ENCODE results near the gene ADAMTSL2. TPM values are rescaled to one million over a fixed set of nuclear protein-coding genes. Genes with fewer than 3 reads are reported as not detected.

The ADAMTSL2 gene
- total and polyA plus RNA-seq, 2 of the 13 experiments (the other 11 are each of a cell fraction or from before 2014, with no cell fraction given): 1.9 to 3.8 TPM

- WGBS (ENCODE audit: low lambda C conversion rate): 23% methylated on average over 10 of the region's 61 CpGs
- peak; percentile 65 for ATAC-seq
- H3K27me3 ChIP-seq (ENCODE audit: control insufficient read depth in 1 of 2, insufficient read depth in 2 of 2, low read length in 2 of 2): peaks cover 15 to 80% of the 10 kb centered on the region in 2 experiments
- no peak within 1 kb of the TSS for H3K4me2 ChIP-seq (ENCODE audit: low read depth, low read length)
- H3K9me3 ChIP-seq (ENCODE audit: low read length): no peaks in the 10 kb centered on the region
- no peaks in the 10 kb centered on the region for H3K79me2 ChIP-seq (ENCODE audit: insufficient read depth, low read length)
- intact Hi-C loops (cut with micrococcal nuclease; ENCODE audit: unreplicated experiment): no loop called here
- H4K20me1 ChIP-seq (ENCODE audit: insufficient read depth, low read length): 0 out of 2 replicates have a peak, but pooled peaks cover 3% of the 10 kb centered on the region
- in situ Hi-C loops (cut with HindIII; ENCODE audit: extremely low pct_ligation_motif_present, low pct_unique_long_range_greater_than_20kb): no loop called here
- no peaks in the 10 kb centered on the region for H3K36me3 ChIP-seq (replicated peaks in 1 of 2; ENCODE audit: control insufficient read depth in 1 of 2, insufficient read depth in 2 of 2, low read length in 2 of 2)
- FAIRE-seq: no peak
- H3K27ac ChIP-seq (ENCODE audit: extremely low read length, insufficient read depth, low read length): no peak within 1 kb of the TSS
- DNase-seq (ENCODE audit: low spot score): no peak
- H3K4me3 ChIP-seq (replicated peaks in 1 of 3; ENCODE audit: insufficient read depth in 1 of 3, low read depth in 2 of 3, low read length in 3 of 3): no peak within 1 kb of the TSS; a peak in 1 of 6 replicates
- no TSS peak for BruUV-seq (replicated peaks)
- H3K9ac ChIP-seq (ENCODE audit: insufficient read depth, low read depth, low read length): no peak within 1 kb of the TSS
- ChIA-PET CTCF (ENCODE audit: low intra/inter-chr PET ratio, low total read pairs) (no interaction called here), POLR2A (no interaction called here)
- no peak within 1 kb of the TSS for H2AFZ ChIP-seq (ENCODE audit: low read length)
- no peaks in the 10 kb centered on the region for H3K4me1 ChIP-seq (ENCODE audit: insufficient read depth, low read length)
- TF ChIP-seq HOXD1 (CRISPR knock-in tag; IDR thresholded peaks at IDR 0.05) (peak; percentile 73; the same call in 1 of the 2 replicates), GMEB2 (CRISPR knock-in tag; IDR thresholded peaks at IDR 0.05; ENCODE audit: low read depth) (no peak), ZNF232 (CRISPR knock-in tag; IDR thresholded peaks at IDR 0.05; ENCODE audit: borderline replicate concordance) (peak; percentile 71; the same call in 1 of the 2 replicates), ZNF878 (CRISPR knock-in tag; IDR thresholded peaks at IDR 0.05) (0 out of 2 replicates have a peak, but pooled peaks have one; percentile 20), ZNF547 (CRISPR knock-in tag; IDR thresholded peaks at IDR 0.05) (peak; percentile 32; the same call in 1 of the 2 replicates), HMGXB3 (CRISPR knock-in tag; IDR thresholded peaks at IDR 0.05; ENCODE audit: borderline replicate concordance) (no peak), ZNF589 (CRISPR knock-in tag; conservative IDR thresholded peaks at IDR 0.05) (0 out of 2 replicates have a peak, but pooled peaks have one; percentile 37), ZNF230 (CRISPR knock-in tag; IDR thresholded peaks at IDR 0.05) (0 out of 2 replicates have a peak, but pooled peaks have one; percentile 41), ELF4 (CRISPR knock-in tag; IDR thresholded peaks at IDR 0.05; ENCODE audit: borderline replicate concordance) (no peak), ZNF629 (CRISPR knock-in tag; conservative IDR thresholded peaks at IDR 0.05) (0 out of 2 replicates have a peak, but pooled peaks have one; percentile 14), ZBTB44 (CRISPR knock-in tag; IDR thresholded peaks at IDR 0.05) (0 out of 2 replicates have a peak, but pooled peaks have one; percentile 63), ELF3 (CRISPR knock-in tag; IDR thresholded peaks at IDR 0.05) (peak; percentile 38; the same call in 1 of the 2 replicates), RARA (CRISPR knock-in tag; IDR thresholded peaks at IDR 0.05) (peak; percentile 48; the same call in 1 of the 2 replicates), HOXA5 (CRISPR knock-in tag; IDR thresholded peaks at IDR 0.05) (peak; percentile 91; the same call in 1 of the 2 replicates), MIER2 (CRISPR knock-in tag; IDR thresholded peaks at IDR 0.05) (peak; percentile 94), ZNF816 (CRISPR knock-in tag; IDR thresholded peaks at IDR 0.05; ENCODE audit: borderline replicate concordance) (peak; percentile 33; the same call in 1 of the 2 replicates)
Observed at GRCh38 chr9:133609311-133610098, 75.0 kb downstream of the ADAMTSL2 start, which contains the start of gene FAM163B. TSS of gene FAM163B (minus strand) at chr9:133609389. CDS start at chr9:133580223, 29,166 bp downstream.
